Keratinocyte (primary cell): ENCODE data around the gene FAM53B. TPM values are rescaled to one million over a fixed set of nuclear protein-coding genes. Genes with fewer than 3 reads are reported as not detected.

ENCODE experiments used
- DNase-seq: peaks from one replicate; pipeline ENCODE4 v3.0.0-alpha.2; 2011; ENCODE audit warnings: low read depth, missing footprints, low spot score
- FAIRE-seq: peaks from 2 replicates; lab custom pipeline; 2011; peaks lifted over from hg19 to GRCh38; lab: Jason Lieb, UNC
- H2AFZ ChIP-seq: 2 replicates; pipeline ENCODE4 v1.6.0; 2012; ENCODE audit warnings: low read length, control low read depth, inconsistent platforms; ENCODE audit not compliant: control insufficient read depth
- H3K27ac ChIP-seq: 2 replicates; pipeline ENCODE4 v1.5.1; 2011; ENCODE audit warnings: low read length; ENCODE audit not compliant: control insufficient read depth, insufficient read depth
- H3K27me3 ChIP-seq: 3 replicates; pipeline ENCODE4 v1.6.0; 2011; ENCODE audit warnings: low read length; ENCODE audit not compliant: control insufficient read depth, insufficient read depth; ENCODE audit errors: extremely low read depth
- H3K36me3 ChIP-seq, 2 experiments: 2 replicates in 1 of 2; 3 replicates in 1 of 2; pipeline ENCODE4 v1.5.1; 2011; ENCODE audit warnings: low read length in 2 of 2, mild to moderate bottlenecking in 1 of 2; ENCODE audit not compliant: control insufficient read depth in 2 of 2, insufficient read depth in 2 of 2; ENCODE audit errors: extremely low read depth in 1 of 2
- H3K4me1 ChIP-seq: 3 replicates; pipeline ENCODE4 v1.5.1; 2011; ENCODE audit warnings: low read length; ENCODE audit not compliant: control insufficient read depth, insufficient read depth; ENCODE audit errors: extremely low read depth
- H3K4me2 ChIP-seq: 3 replicates; pipeline ENCODE4 v1.6.0; 2011; ENCODE audit warnings: low read depth, low read length; ENCODE audit not compliant: control insufficient read depth, insufficient read depth; ENCODE audit errors: extremely low read depth
- H3K4me3 ChIP-seq, 3 experiments: fragments of 200-600 bp in 1 of 3; sonication (generic) in 1 of 3; 2 replicates in 2 of 3; 3 replicates in 1 of 3; pipeline ENCODE4 v1.5.1; 2011 to 2016; ENCODE audit warnings: low read length in 3 of 3, mild to moderate bottlenecking in 3 of 3, control low read depth in 2 of 3, inconsistent platforms in 1 of 3, low read depth in 1 of 3, mixed read lengths in 1 of 3, mixed run types in 1 of 3, moderate library complexity in 1 of 3; ENCODE audit not compliant: control insufficient read depth in 2 of 3, insufficient read depth in 2 of 3; ENCODE audit errors: extremely low read depth in 1 of 3
- H3K79me2 ChIP-seq: 2 replicates; pipeline ENCODE4 v1.6.0; 2012; ENCODE audit warnings: low read length; ENCODE audit not compliant: control insufficient read depth, insufficient read depth
- H3K9ac ChIP-seq: 3 replicates; pipeline ENCODE4 v1.6.0; 2011; ENCODE audit warnings: low read length; ENCODE audit not compliant: control insufficient read depth, insufficient read depth; ENCODE audit errors: extremely low read depth
- H3K9me1 ChIP-seq: 3 replicates; pipeline ENCODE4 v1.6.0; 2011; ENCODE audit warnings: low read length; ENCODE audit not compliant: control insufficient read depth, insufficient read depth; ENCODE audit errors: extremely low read depth
- H3K9me3 ChIP-seq: 2 replicates; pipeline ENCODE4 v1.5.1; 2012; ENCODE audit warnings: low read depth, low read length; ENCODE audit not compliant: control insufficient read depth
- H4K20me1 ChIP-seq: 3 replicates; pipeline ENCODE4 v1.6.0; 2011; ENCODE audit warnings: low read length; ENCODE audit not compliant: control insufficient read depth, insufficient read depth; ENCODE audit errors: extremely low read depth
- CTCF ChIP-seq, 3 experiments: IDR thresholded peaks in 1 of 3; conservative IDR thresholded peaks in 1 of 3; optimal IDR thresholded peaks in 1 of 3; 2 replicates in 2 of 3; 3 replicates in 1 of 3; pipeline versions ENCODE3 to v1.5.1; 2011; ENCODE audit warnings: low read length in 3 of 3, mild to moderate bottlenecking in 3 of 3, moderate library complexity in 2 of 3, control low read depth in 1 of 3, inconsistent platforms in 1 of 3; ENCODE audit not compliant: insufficient read depth in 2 of 3; ENCODE audit errors: extremely low read depth in 1 of 3
- EZH2 ChIP-seq: IDR thresholded peaks from one replicate; pipeline ENCODE4 v1.6.1; 2012; ENCODE audit warnings: inconsistent platforms, mild to moderate bottlenecking, low read length, moderate library complexity
- dilution Hi-C: fragments of 300-500 bp; cut with MboI; formaldehyde crosslinking; loops from one replicate; pipeline ENCODE4 v1.7.0; 2020; ENCODE audit warnings: low sequenced_read_pairs; ENCODE audit not compliant: extremely low pct_ligation_motif_present
- polyA plus RNA-seq, 5 experiments: library from polyadenylated mRNA; depleted of rRNA in 3 of 5; stranded (reverse) in 3 of 5; stranded (forward) in 1 of 5; unstranded in 1 of 5; fragments of >200 nt; gene quantifications; 1 replicate in 1 of 5; 2 replicates in 3 of 5; 3 replicates in 1 of 5; pipeline versions ENCODE4 v1.2.1 to v1.2.3, GENCODE V29; 2011 to 2012; ENCODE audit warnings: missing spikeins in 2 of 5, low read depth in 1 of 5, low replicate concordance in 1 of 5

The FAM53B gene
- polyA plus RNA-seq, 1 donor (not counting 4 experiments of a cell fraction or from before 2014, with no cell fraction given): 8.6 TPM

- dilution Hi-C loops: no loop called here
- peaks cover 3 to 13% of the 10 kb centered on the region in 2 experiments for H3K36me3 ChIP-seq
- H3K27ac ChIP-seq: no peak overlapping the region
- no peak overlapping the region for H3K4me2 ChIP-seq
- no peak for FAIRE-seq
- H3K9me3 ChIP-seq: no peaks in the 10 kb centered on the region
- H3K4me1 ChIP-seq: peaks cover 47% of the 10 kb centered on the region
- peaks cover 14% of the 10 kb centered on the region for H4K20me1 ChIP-seq
- TF ChIP-seq EZH2: no peak
- no peak for TF ChIP-seq CTCF (optimal IDR thresholded peaks at IDR 0.05 in 1 of 3, IDR thresholded peaks at IDR 0.05 in 1 of 3, conservative IDR thresholded peaks at IDR 0.05 in 1 of 3; ENCODE audit: extremely low read depth in 1 of 3, insufficient read depth in 2 of 3, low read length in 3 of 3)
- H3K9me1 ChIP-seq: peaks cover 2% of the 10 kb centered on the region
- peaks cover 4% of the 10 kb centered on the region for H3K79me2 ChIP-seq
- H3K9ac ChIP-seq: no peak overlapping the region
- H3K27me3 ChIP-seq: no peaks in the 10 kb centered on the region
- no peak overlapping the region for H3K4me3 ChIP-seq
- H2AFZ ChIP-seq: no peak overlapping the region
- DNase-seq: no peak
Observed at GRCh38 chr10:124622866-124623536, 121.2 kb downstream of the FAM53B start.

- H3K36me3 ChIP-seq: peaks cover 3 to 16% of the 10 kb centered on the region in 2 experiments
- peaks cover 4% of the 10 kb centered on the region for H3K79me2 ChIP-seq
- peaks cover 9% of the 10 kb centered on the region for H4K20me1 ChIP-seq
- H3K4me2 ChIP-seq: no peak overlapping the region
- no peak overlapping the region for H3K4me3 ChIP-seq
- peaks cover 2% of the 10 kb centered on the region for H3K9me1 ChIP-seq
- peaks cover 41% of the 10 kb centered on the region for H3K4me1 ChIP-seq
- no peak for FAIRE-seq
- no peak overlapping the region for H2AFZ ChIP-seq
- no peak overlapping the region for H3K9ac ChIP-seq
- TF ChIP-seq CTCF (optimal IDR thresholded peaks at IDR 0.05 in 1 of 3, IDR thresholded peaks at IDR 0.05 in 1 of 3, conservative IDR thresholded peaks at IDR 0.05 in 1 of 3; ENCODE audit: extremely low read depth in 1 of 3, insufficient read depth in 2 of 3, low read length in 3 of 3): no peak
- no peak for TF ChIP-seq EZH2
- no peak for DNase-seq
- H3K27me3 ChIP-seq: no peaks in the 10 kb centered on the region
- no peak overlapping the region for H3K27ac ChIP-seq
- dilution Hi-C loops: no loop called here
- H3K9me3 ChIP-seq: no peaks in the 10 kb centered on the region
Observed at GRCh38 chr10:124622158-124622557, 122.0 kb downstream of the FAM53B start.
